OCI-LY7 (cell line): ENCODE data around the gene COL5A1. TPM values are rescaled to one million over a fixed set of nuclear protein-coding genes. Genes with fewer than 3 reads are reported as not detected.

ENCODE experiments used
- BruUV-seq: library from RNA; stranded (reverse); fragments of 400-500 nt; replicated peaks from 2 replicates; lab custom pipeline; 2021; lab: Mats Ljungman, UMichigan
- CTCF ChIA-PET: fragments of 300-600 bp; sonication (Branson Sonifier 250); formaldehyde crosslinking; loops from one replicate; lab custom pipeline; 2022; ENCODE audit warnings: antibody characterized with exemption; ENCODE audit not compliant: unreplicated experiment; lab: Charles Lee
- POLR2A ChIA-PET: fragments of 300-600 bp; sonication (Branson Sonifier 250); formaldehyde crosslinking; loops from one replicate; lab custom pipeline; 2022; ENCODE audit warnings: antibody characterized with exemption; lab: Charles Lee
- DNase-seq: peaks from one replicate; pipeline ENCODE4 v3.0.0-alpha.2; 2015; ENCODE audit warnings: low spot score
- H2AFZ ChIP-seq: fragments of 200-600 bp; sonication (generic), shearing (Covaris generic); 2 replicates; pipeline ENCODE4 v1.6.1; 2014; ENCODE audit warnings: mild to moderate bottlenecking, antibody characterized with exemption, low read length, moderate library complexity
- H3K27ac ChIP-seq: fragments of 200-600 bp; sonication (generic); 2 replicates; pipeline ENCODE4 v1.5.1; 2014; ENCODE audit warnings: mixed run types, low read depth, mild to moderate bottlenecking, moderate library complexity, low read length, inconsistent platforms; ENCODE audit not compliant: poor library complexity, severe bottlenecking
- H3K36me3 ChIP-seq: fragments of 200-600 bp; sonication (generic); 2 replicates; pipeline ENCODE4 v1.6.1; 2014; ENCODE audit warnings: mild to moderate bottlenecking, antibody characterized with exemption, low read length, moderate library complexity, mixed read lengths; ENCODE audit not compliant: insufficient read depth
- H3K4me1 ChIP-seq: fragments of 200-600 bp; sonication (generic); 2 replicates; pipeline ENCODE4 v1.5.1; 2014; ENCODE audit warnings: mild to moderate bottlenecking, low read length; ENCODE audit not compliant: insufficient read depth, poor library complexity, severe bottlenecking
- H3K4me2 ChIP-seq: fragments of 200-600 bp; sonication (generic); 2 replicates; pipeline ENCODE4 v1.6.1; 2014; ENCODE audit warnings: mild to moderate bottlenecking, low read length
- H3K4me3 ChIP-seq: fragments of 200-600 bp; sonication (generic); 2 replicates; pipeline ENCODE4 v1.5.1; 2014; ENCODE audit warnings: mild to moderate bottlenecking, low read depth, low read length; ENCODE audit not compliant: poor library complexity, severe bottlenecking
- H3K79me2 ChIP-seq: fragments of 200-600 bp; sonication (generic); 2 replicates; pipeline ENCODE4 v1.6.1; 2016; ENCODE audit warnings: low read depth, mild to moderate bottlenecking, low read length, moderate library complexity, mixed read lengths; ENCODE audit not compliant: insufficient read depth
- H3K9me2 ChIP-seq: fragments of 200-600 bp; sonication (generic); 2 replicates; pipeline ENCODE4 v1.6.1; 2016; ENCODE audit warnings: mild to moderate bottlenecking, low read length, mixed read lengths; ENCODE audit not compliant: insufficient read depth
- H3K9me3 ChIP-seq: fragments of 200-600 bp; sonication (generic); 2 replicates; pipeline ENCODE4 v1.6.1; 2014; ENCODE audit warnings: mild to moderate bottlenecking, mixed run types, low read length, mixed read lengths
- H4K20me1 ChIP-seq: fragments of 200-600 bp; sonication (generic); 2 replicates; pipeline ENCODE4 v1.6.1; 2014; ENCODE audit warnings: mild to moderate bottlenecking, antibody characterized with exemption, low read length, moderate library complexity, mixed read lengths; ENCODE audit not compliant: insufficient read depth
- CTCF ChIP-seq: fragments of 200-600 bp; sonication (generic); conservative IDR thresholded peaks from 2 replicates; pipeline ENCODE4 v1.5.1; 2014; ENCODE audit warnings: mild to moderate bottlenecking, antibody characterized with exemption, low read length, moderate library complexity, mixed read lengths
- EZH2phosphoT487 ChIP-seq: fragments of 200-600 bp; sonication (generic); IDR thresholded peaks from 2 replicates; pipeline ENCODE4 v1.6.1; 2018; ENCODE audit warnings: low read depth, borderline replicate concordance, mild to moderate bottlenecking, mixed run types, antibody characterized with exemption, low read length, moderate library complexity, mixed read lengths
- intact Hi-C: fragments of 100-400 bp; cut with micrococcal nuclease; formaldehyde crosslinking; loops from one replicate; pipeline ENCODE4 v1.10.0; 2022; ENCODE audit not compliant: unreplicated experiment
- total RNA-seq, 2 experiments: library from RNA; depleted of rRNA in 1 of 2; stranded (reverse); fragments of >200 nt in 1 of 2; shearing (Covaris generic) in 1 of 2; gene quantifications; 2 replicates each; pipeline ENCODE4 v1.2.3, GENCODE V29; 2014 to 2022

COL5A1 gene
- total RNA-seq, 2 experiments from 2014 or later = 12.2 to 28.6 TPM

DNA sequence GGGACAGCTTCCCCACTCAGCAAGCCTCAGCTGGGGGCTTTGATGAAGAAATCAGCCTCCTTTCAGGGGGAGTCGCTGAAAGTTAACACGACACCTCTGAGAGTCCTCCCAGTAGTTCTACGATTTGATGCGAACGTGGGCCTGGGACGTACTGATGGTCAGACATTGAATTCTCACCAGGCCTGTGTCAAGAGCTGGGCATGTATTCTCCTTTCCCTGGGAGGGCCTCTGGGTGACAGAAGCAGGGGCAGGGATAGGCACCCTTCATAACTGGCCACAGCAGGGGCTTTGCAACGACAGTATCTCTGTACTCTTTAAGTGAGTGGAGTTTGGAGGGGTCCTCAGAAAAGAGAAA lies 15.6 kb upstream of the COL5A1 start:
- Histone ChIP-seq H3K9me2 (no peaks in the 10 kb centered on the region), H3K27ac (no peak overlapping the region), H3K4me1 (no peaks in the 10 kb centered on the region), H4K20me1 (no peaks in the 10 kb centered on the region), H3K79me2 (no peaks in the 10 kb centered on the region), H3K36me3 (no peaks in the 10 kb centered on the region), H3K9me3 (no peaks in the 10 kb centered on the region), H3K4me3 (no peak overlapping the region), H2AFZ (no peak overlapping the region), H3K4me2 (no peak overlapping the region)
- POLR2A ChIA-PET = no interaction called here
- BruUV-seq = no TSS peak
- TF ChIP-seq CTCF (no peak), EZH2phosphoT487 (no peak)
- CTCF ChIA-PET = no interaction called here
- no peak for DNase-seq
- intact Hi-C loops = no loop called here

DNA sequence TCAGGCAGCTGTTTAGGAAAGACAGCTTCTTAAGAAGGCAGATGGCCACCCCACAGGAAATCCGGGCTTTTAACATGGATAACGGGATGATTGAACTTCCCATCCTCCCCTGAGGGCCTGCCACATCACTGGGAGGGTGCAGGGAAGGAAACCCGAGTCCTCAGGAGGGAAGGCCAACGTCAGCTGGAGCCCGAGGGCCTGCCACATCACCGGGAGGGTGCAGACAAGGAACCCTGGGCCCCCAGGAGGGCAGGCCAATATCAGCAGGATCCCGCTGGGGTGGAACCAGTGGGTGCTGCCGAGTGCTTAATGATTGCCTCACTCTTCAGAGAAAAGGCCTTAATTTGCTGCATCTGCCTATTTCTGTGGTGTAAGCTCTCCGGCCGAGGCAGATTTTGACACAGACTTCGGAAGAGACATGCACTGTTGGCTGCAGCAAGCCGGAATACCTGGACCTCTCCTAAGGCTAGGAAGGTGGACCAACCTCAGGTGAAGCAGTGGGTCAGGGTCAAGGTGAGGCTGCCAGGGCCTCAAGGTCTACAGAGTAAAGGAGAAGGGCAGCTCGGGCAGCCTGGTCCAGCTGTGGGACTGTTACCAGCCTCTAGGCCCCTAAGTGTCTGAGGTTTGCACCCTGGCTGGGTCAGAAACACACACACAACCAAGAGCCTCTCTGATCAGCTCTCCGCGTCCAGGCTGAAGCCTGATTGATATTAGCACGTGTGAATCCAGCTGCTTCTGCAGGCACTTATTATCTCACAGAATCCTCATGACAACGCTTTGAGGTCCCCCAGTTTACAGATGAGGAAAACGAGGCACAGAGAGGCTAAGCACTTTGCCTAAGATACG lies 14.8 kb upstream of the COL5A1 start:
- TF ChIP-seq EZH2phosphoT487 (no peak), CTCF (no peak)
- no peak overlapping the region for H3K27ac ChIP-seq
- BruUV-seq = no TSS peak
- intact Hi-C loops = no loop called here
- DNase-seq = no peak
- H3K4me1 ChIP-seq = no peaks in the 10 kb centered on the region
- H2AFZ ChIP-seq = no peak overlapping the region
- H3K9me2 ChIP-seq = no peaks in the 10 kb centered on the region
- no peak overlapping the region for H3K4me3 ChIP-seq
- ChIA-PET CTCF (no interaction called here), POLR2A (no interaction called here)
- no peaks in the 10 kb centered on the region for H3K79me2 ChIP-seq
- no peaks in the 10 kb centered on the region for H4K20me1 ChIP-seq
- H3K36me3 ChIP-seq = no peaks in the 10 kb centered on the region
- H3K4me2 ChIP-seq = no peak overlapping the region
- H3K9me3 ChIP-seq = no peaks in the 10 kb centered on the region
